Neural cell (in vitro differentiated cells): ENCODE data around the gene CAMKMT. TPM values are rescaled to one million over a fixed set of nuclear protein-coding genes. Genes with fewer than 3 reads are reported as not detected.

ENCODE experiments used
- H2AFZ ChIP-seq: fragments of 200-600, 300-800 bp; sonication (generic), shearing (Covaris generic); 2 replicates; pipeline ENCODE4 v1.6.0; 2014; ENCODE audit warnings: low read depth, mild to moderate bottlenecking, antibody characterized with exemption, low read length, moderate library complexity
- H3F3A ChIP-seq: fragments of 200-600 bp; shearing (Covaris generic); 2 replicates; pipeline ENCODE4 v1.6.1; 2016; ENCODE audit warnings: mild to moderate bottlenecking, moderate library complexity, mixed read lengths, antibody characterized with exemption, low read length; ENCODE audit not compliant: insufficient read depth, poor library complexity, severe bottlenecking
- H3K27ac ChIP-seq: fragments of 200-600, 300-800 bp; sonication (generic), shearing (Covaris generic); 2 replicates; pipeline ENCODE4 v1.5.1; 2014; ENCODE audit warnings: mild to moderate bottlenecking, low read length, moderate library complexity
- H3K27me3 ChIP-seq: fragments of 300-800, 200-600 bp; sonication (generic), shearing (Covaris generic); 2 replicates; pipeline ENCODE4 v1.6.0; 2014; ENCODE audit warnings: mild to moderate bottlenecking, low read depth, low read length, moderate library complexity; ENCODE audit not compliant: insufficient read depth
- H3K36me3 ChIP-seq: fragments of 300-800, 200-600 bp; sonication (generic), shearing (Covaris generic); 2 replicates; pipeline ENCODE4 v1.5.1; 2014; ENCODE audit warnings: mild to moderate bottlenecking, antibody characterized with exemption, low read length, moderate library complexity; ENCODE audit not compliant: insufficient read depth
- H3K4me2 ChIP-seq: fragments of 300-800, 200-600 bp; sonication (generic), shearing (Covaris generic); 2 replicates; pipeline ENCODE4 v1.6.0; 2014; ENCODE audit warnings: mild to moderate bottlenecking, low read length
- H3K4me3 ChIP-seq: fragments of 300-800, 200-600 bp; sonication (generic), shearing (Covaris generic); 2 replicates; pipeline ENCODE4 v1.5.1; 2014; ENCODE audit warnings: mild to moderate bottlenecking, low read length, moderate library complexity
- H3K79me2 ChIP-seq: fragments of 200-600 bp; shearing (Covaris generic); replicated peaks from 2 replicates; pipeline ENCODE4 v1.6.0; 2014; ENCODE audit warnings: mild to moderate bottlenecking, low read length, moderate library complexity; ENCODE audit not compliant: insufficient read depth
- H3K9ac ChIP-seq: fragments of 300-800, 200-600 bp; sonication (generic), shearing (Covaris generic); 2 replicates; pipeline ENCODE4 v1.6.1; 2016; ENCODE audit warnings: mild to moderate bottlenecking, low read length, mixed read lengths
- H3K9me2 ChIP-seq: fragments of 200-600 bp; shearing (Covaris generic); 2 replicates; pipeline ENCODE4 v1.6.1; 2016; ENCODE audit warnings: mild to moderate bottlenecking, low read length, mixed read lengths; ENCODE audit not compliant: insufficient read depth
- H3K9me3 ChIP-seq: fragments of 200-600, 300-800 bp; sonication (generic), shearing (Covaris generic); 2 replicates; pipeline ENCODE4 v1.6.1; 2016; ENCODE audit warnings: mild to moderate bottlenecking, mixed run types, low read length, moderate library complexity, mixed read lengths
- H4K20me1 ChIP-seq: fragments of 200-600 bp; shearing (Covaris generic); 2 replicates; pipeline ENCODE4 v1.6.1; 2016; ENCODE audit warnings: mild to moderate bottlenecking, mixed run types; ENCODE audit not compliant: insufficient read depth
- EP300 ChIP-seq: fragments of 450-650 bp; conservative IDR thresholded peaks from 2 replicates; pipeline ENCODE4 v1.6.1; 2014; ENCODE audit warnings: antibody characterized with exemption, mild to moderate bottlenecking, moderate library complexity; ENCODE audit not compliant: poor library complexity, severe bottlenecking
- EZH2 ChIP-seq: fragments of 200-600, 300-800 bp; shearing (Covaris generic), sonication (generic); IDR thresholded peaks from 2 replicates; pipeline ENCODE4 v1.6.1; 2014; ENCODE audit warnings: antibody characterized with exemption, low read length, borderline replicate concordance, mild to moderate bottlenecking; ENCODE audit not compliant: insufficient read depth, poor library complexity, severe bottlenecking
- MXI1 ChIP-seq: fragments of 450-650 bp; conservative IDR thresholded peaks from 2 replicates; pipeline ENCODE4 v1.6.1; 2014; ENCODE audit warnings: antibody characterized with exemption, mild to moderate bottlenecking; ENCODE audit not compliant: poor library complexity, severe bottlenecking
- POLR2AphosphoS5 ChIP-seq: IDR thresholded peaks from 2 replicates; pipeline ENCODE4 v1.6.1; 2012
- RAD21 ChIP-seq: fragments of 450-650 bp; conservative IDR thresholded peaks from 2 replicates; pipeline ENCODE4 v1.6.1; 2014; ENCODE audit warnings: antibody characterized with exemption, mild to moderate bottlenecking, moderate library complexity
- REST ChIP-seq: IDR thresholded peaks from 2 replicates; pipeline ENCODE4 v1.6.1; 2012; ENCODE audit warnings: borderline replicate concordance
- SMC3 ChIP-seq: fragments of 450-650 bp; conservative IDR thresholded peaks from 2 replicates; pipeline ENCODE4 v1.6.1; 2014; ENCODE audit warnings: antibody characterized with exemption, mild to moderate bottlenecking, moderate library complexity; ENCODE audit not compliant: poor library complexity
- TAF1 ChIP-seq: IDR thresholded peaks from 2 replicates; pipeline ENCODE4 v1.6.1; 2012; ENCODE audit warnings: low read depth
- polyA plus RNA-seq: library from polyadenylated mRNA; depleted of rRNA; stranded (reverse); fragments of >200 nt; gene quantifications from 2 replicates; pipeline ENCODE4 v1.2.3, GENCODE V29; 2014
- TF ChIP-seq, protein P1 (sequence below): fragments of 450-650 bp; IDR thresholded peaks from 2 replicates; pipeline ENCODE4 v1.5.1; 2014; ENCODE audit warnings: antibody characterized with exemption, mild to moderate bottlenecking, moderate library complexity; ENCODE audit not compliant: poor library complexity, severe bottlenecking

Gene CAMKMT
- polyA plus RNA-seq, 1 donor from 2014 or later: 5.1 TPM

GRCh38 chr2:44342854-44343253, 18.9 kb upstream of the CAMKMT start:
- H3K27me3 ChIP-seq: no peaks in the 10 kb centered on the region

DNA sequence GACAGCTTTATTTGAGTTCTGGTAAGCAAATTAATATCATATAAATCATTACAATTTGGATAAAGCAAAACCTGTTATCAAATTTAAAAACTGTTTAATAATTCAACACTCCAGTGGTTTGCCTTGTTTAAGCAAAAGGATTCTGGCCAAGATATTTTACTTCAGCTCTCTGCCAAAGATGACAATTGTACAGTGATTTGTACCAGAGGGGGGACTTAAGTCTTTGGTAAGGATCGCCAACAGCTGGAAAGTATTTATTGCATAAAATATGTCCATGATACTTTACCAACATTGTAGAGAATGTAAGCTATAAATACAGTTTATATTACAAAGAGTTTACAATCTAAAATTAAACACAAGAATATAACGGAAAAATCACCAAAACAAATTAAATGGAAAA, 14.2 kb upstream of the CAMKMT start:
- H3K9ac ChIP-seq: no peak overlapping the region
- no peak overlapping the region for H3K4me3 ChIP-seq
- no peaks in the 10 kb centered on the region for H4K20me1 ChIP-seq
- no peaks in the 10 kb centered on the region for H3F3A ChIP-seq
- H3K4me2 ChIP-seq: no peak overlapping the region
- H2AFZ ChIP-seq: no peak overlapping the region
- TF ChIP-seq EP300 (no peak), POLR2AphosphoS5 (no peak), TAF1 (no peak), SMC3 (no peak)
- TF ChIP-seq, protein P1, sequence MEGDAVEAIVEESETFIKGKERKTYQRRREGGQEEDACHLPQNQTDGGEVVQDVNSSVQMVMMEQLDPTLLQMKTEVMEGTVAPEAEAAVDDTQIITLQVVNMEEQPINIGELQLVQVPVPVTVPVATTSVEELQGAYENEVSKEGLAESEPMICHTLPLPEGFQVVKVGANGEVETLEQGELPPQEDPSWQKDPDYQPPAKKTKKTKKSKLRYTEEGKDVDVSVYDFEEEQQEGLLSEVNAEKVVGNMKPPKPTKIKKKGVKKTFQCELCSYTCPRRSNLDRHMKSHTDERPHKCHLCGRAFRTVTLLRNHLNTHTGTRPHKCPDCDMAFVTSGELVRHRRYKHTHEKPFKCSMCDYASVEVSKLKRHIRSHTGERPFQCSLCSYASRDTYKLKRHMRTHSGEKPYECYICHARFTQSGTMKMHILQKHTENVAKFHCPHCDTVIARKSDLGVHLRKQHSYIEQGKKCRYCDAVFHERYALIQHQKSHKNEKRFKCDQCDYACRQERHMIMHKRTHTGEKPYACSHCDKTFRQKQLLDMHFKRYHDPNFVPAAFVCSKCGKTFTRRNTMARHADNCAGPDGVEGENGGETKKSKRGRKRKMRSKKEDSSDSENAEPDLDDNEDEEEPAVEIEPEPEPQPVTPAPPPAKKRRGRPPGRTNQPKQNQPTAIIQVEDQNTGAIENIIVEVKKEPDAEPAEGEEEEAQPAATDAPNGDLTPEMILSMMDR: no peak
- H3K9me3 ChIP-seq: no peaks in the 10 kb centered on the region
- no peaks in the 10 kb centered on the region for H3K27me3 ChIP-seq
- H3K36me3 ChIP-seq: peaks cover 2% of the 10 kb centered on the region
- H3K79me2 ChIP-seq: peaks cover 10% of the 10 kb centered on the region
- H3K9me2 ChIP-seq: no peaks in the 10 kb centered on the region
- H3K27ac ChIP-seq: no peak overlapping the region

More at GRCh38 chr2:44342854-44343253, 18.9 kb upstream of the CAMKMT start:
- Histone ChIP-seq H3K9me2 (no peaks in the 10 kb centered on the region), H4K20me1 (no peaks in the 10 kb centered on the region), H3F3A (no peaks in the 10 kb centered on the region), H3K27ac (no peak overlapping the region), H3K9me3 (no peaks in the 10 kb centered on the region), H3K79me2 (no peaks in the 10 kb centered on the region), H3K4me2 (no peak overlapping the region), H3K4me3 (no peak overlapping the region), H3K9ac (no peak overlapping the region), H2AFZ (no peak overlapping the region), H3K36me3 (peaks cover 15% of the 10 kb centered on the region)
- TF ChIP-seq EZH2 (no peak), RAD21 (peak; percentile 54), TAF1 (no peak), SMC3 (peak; percentile 64), EP300 (no peak), MXI1 (no peak), POLR2AphosphoS5 (peak; percentile 27)
- TF ChIP-seq, protein P1: peak; percentile 63

DNA sequence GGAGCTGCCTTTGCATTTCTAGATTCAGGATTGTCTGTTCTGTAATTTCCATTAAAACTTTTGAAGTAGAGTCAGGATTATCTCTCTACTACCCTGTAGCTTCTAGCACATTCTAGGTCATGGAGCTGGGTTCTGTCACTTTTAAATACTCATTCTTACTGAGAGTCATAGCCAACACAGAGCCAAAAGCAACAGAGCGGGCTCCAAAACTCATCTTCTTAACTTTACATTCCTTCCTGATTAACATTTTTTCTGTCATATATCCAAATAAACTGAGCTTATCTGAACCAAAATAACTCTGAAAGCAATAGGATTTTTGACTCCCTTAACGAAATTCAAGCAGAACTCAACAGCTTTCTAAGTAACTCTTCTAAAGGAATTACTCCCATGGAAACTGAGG, 13.3 kb upstream of the CAMKMT start:
- TF ChIP-seq REST: no peak
- TF ChIP-seq, protein P1: no peak
- no peak for TF ChIP-seq TAF1
- no peak for TF ChIP-seq EP300
- no peak for TF ChIP-seq MXI1
- no peak for TF ChIP-seq RAD21
- no peak for TF ChIP-seq SMC3
- no peak for TF ChIP-seq POLR2AphosphoS5
- no peak for TF ChIP-seq EZH2
- no peaks in the 10 kb centered on the region for H4K20me1 ChIP-seq
- H3K79me2 ChIP-seq: peaks cover 15% of the 10 kb centered on the region
- no peaks in the 10 kb centered on the region for H3K27me3 ChIP-seq
- H3K27ac ChIP-seq: no peak overlapping the region
- H3F3A ChIP-seq: no peaks in the 10 kb centered on the region
- H3K9me3 ChIP-seq: no peaks in the 10 kb centered on the region
- H3K4me3 ChIP-seq: no peak overlapping the region
- no peaks in the 10 kb centered on the region for H3K9me2 ChIP-seq
- H2AFZ ChIP-seq: no peak overlapping the region
- no peak overlapping the region for H3K9ac ChIP-seq
- no peaks in the 10 kb centered on the region for H3K36me3 ChIP-seq
- no peak overlapping the region for H3K4me2 ChIP-seq
